GM18909 (cell line): ENCODE results near the gene LRRN3.
A peak's percentile ranks its signal among the peaks of the same experiment; 100 is the strongest.
"Not testable (repeated sequence)": the region's sequence is repeated elsewhere in the genome, so short reads cannot be mapped to it uniquely, and the experiment has no call there.

Source experiments
- ATAC-seq: cut with Tn5 transposase; IDR thresholded peaks from one replicate; pipeline ENCODE4 v1.9.1; 2021; ENCODE audit warnings: mild to moderate bottlenecking; ENCODE audit not compliant: unreplicated experiment, poor library complexity

LRRN3 gene

GRCh38 chr7:111090846-111091245 lies at the start of gene LRRN3:
Gene LRRN3, plus strand, starts transcription at chr7:111091127. Its CDS starts 31,646 bp downstream, at chr7:111122773.
- ATAC-seq, result no peak

DNA sequence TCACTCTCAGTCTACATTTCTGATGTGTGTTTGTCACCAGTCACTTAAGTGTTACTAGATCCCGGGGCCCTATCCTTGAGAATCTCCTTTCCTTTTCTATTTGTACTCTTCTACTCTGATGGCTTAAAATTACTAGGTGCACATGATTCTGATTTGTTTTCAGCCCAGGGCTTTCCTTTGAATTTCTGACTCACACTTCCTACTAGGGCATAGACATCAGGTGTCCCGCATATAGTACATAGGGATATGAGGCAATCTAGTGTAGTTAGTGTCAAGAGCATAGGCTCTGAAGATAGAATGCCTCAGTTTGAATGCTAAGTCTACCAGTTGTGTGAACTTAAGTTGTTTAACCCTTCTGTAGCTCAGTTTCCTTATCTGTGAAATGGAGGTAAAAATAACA lies 49.4 kb upstream of the LRRN3 start:
- no peak for ATAC-seq

DNA sequence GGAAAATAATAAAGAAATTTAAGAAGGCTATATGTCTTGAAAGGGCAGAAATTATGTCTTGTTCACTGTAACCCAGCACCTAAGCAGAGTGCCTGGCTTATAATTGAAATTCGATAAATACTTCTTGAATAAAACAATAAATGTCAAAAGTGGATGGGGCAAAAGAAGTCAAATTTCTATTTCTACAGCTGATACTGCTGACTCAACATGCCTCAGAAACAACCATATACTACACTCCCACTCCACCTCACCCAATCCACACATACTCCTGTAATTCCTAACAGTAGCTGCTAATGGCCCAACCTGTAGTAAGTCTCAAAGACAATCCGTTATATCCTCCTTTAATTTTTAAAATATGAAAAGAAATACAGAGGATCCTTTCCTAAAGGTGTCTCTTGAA lies 48.1 kb upstream of the LRRN3 start:
- ATAC-seq, result no peak

DNA sequence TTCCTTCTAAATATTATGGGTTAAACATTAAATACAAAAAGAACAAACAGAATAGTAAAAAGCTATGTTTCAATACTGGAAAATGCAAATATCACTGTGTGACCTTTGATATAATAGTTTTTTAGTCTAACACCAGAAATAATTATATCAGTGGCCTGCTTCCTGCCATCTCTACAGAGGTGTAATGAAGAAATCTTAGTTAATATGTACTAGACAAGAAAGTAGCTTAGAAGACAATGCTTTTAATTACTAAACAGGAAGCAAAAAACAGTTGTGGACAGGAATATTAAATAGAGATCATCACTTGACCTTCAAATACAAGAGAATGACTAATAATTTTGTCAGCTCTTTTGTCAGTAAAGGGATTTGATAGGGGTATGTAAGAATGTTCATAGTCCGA lies 47.4 kb upstream of the LRRN3 start:
- peak; percentile 98 for ATAC-seq

DNA sequence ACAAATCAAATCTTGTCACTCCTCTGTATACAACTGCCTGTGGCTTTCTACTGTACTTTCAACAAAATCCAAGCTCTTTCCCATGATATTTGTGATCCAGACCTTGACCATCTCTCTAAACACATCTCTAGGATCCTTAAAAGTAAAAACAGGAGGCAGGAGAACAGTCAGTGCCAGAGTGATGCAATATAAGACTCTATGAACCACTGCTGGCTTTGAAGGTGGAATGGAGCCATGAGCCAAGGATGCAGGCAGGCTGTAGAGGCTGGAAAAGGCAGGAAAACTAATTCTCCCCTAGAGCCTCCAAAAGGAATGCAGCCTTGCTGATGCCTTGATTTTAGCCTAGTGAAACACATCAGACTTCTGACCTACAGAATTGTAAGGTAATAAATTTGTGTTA lies 45.5 kb upstream of the LRRN3 start:
- no peak for ATAC-seq

GRCh38 chr7:111047595-111047994 lies 43.3 kb upstream of the LRRN3 start:
- no peak for ATAC-seq

- ATAC-seq, result no peak
Observed at GRCh38 chr7:111049971-111050680, 40.8 kb upstream of the LRRN3 start.

- ATAC-seq, result no peak
Observed at GRCh38 chr7:111050875-111051416, 40.0 kb upstream of the LRRN3 start.

GRCh38 chr7:111051832-111052231 lies 39.1 kb upstream of the LRRN3 start:
- no peak for ATAC-seq

- no peak for ATAC-seq
Observed at GRCh38 chr7:111053035-111053434, 37.9 kb upstream of the LRRN3 start.

GRCh38 chr7:111056371-111056770 lies 34.6 kb upstream of the LRRN3 start:
- ATAC-seq, result no peak

- no peak for ATAC-seq
Observed at GRCh38 chr7:111057066-111057465, 33.9 kb upstream of the LRRN3 start.

DNA sequence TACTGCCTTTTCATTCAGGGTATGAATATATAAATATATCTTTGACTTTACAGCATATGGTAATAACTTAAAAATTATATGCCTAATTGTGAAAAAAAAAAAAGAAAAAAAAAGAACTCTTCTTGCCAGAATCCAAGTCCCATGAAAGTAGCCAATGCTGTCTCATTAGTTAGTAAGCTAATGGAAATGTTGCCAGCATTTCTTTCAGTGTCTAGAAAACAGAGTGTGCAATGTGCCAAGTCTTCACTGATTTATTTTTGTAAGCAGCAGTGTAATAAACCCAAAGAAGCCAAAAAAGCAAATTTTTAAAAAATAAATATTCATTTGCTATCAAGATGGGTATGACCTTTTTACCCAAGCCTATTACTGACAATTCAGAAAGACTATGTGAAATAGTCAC lies 31.1 kb upstream of the LRRN3 start:
- no peak for ATAC-seq

DNA sequence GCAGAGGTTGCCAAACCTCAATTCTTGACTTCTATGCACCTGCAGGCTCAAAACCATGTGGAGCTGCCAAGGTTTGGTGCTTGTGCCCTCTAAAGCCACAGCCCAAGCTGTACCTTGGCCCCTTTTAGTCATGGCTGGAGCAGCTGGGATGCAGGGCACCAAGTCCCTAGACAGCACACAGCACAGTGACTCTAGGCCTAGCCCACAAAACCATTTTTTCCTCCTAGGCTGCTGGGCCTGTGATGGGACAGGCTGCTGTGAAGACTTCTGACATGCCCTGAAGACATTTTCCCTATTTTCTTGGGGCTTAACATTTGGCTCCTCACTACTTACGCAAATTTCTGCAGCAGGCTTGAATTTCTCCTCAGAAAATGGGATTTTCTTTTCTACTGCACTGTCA lies 27.8 kb upstream of the LRRN3 start:
- no peak for ATAC-seq

DNA sequence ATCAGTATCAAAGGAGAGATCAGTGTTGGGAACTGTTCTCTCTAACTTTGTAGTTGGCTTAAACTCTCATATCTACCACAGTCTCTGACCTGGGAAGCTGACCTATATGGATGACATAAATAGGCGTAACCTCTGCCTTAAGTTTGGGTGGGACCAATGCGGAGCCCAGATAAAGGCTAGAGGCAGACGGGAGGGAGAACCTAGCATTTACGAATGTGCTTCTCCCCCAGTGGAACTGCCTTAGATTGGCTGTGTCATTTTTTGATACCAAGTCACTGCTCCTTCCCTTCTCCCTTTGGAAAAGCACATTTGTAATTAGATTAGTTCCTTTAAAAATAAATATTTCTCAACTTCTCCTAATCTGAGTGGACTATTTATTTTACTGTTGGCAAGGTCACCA lies 23.7 kb upstream of the LRRN3 start:
- no peak for ATAC-seq

GRCh38 chr7:111067682-111068081 lies 23.2 kb upstream of the LRRN3 start:
- ATAC-seq, result no peak

- no peak for ATAC-seq
Observed at GRCh38 chr7:111068618-111069017, 22.3 kb upstream of the LRRN3 start.

- no peak for ATAC-seq
Observed at GRCh38 chr7:111071556-111071955, 19.4 kb upstream of the LRRN3 start.

DNA sequence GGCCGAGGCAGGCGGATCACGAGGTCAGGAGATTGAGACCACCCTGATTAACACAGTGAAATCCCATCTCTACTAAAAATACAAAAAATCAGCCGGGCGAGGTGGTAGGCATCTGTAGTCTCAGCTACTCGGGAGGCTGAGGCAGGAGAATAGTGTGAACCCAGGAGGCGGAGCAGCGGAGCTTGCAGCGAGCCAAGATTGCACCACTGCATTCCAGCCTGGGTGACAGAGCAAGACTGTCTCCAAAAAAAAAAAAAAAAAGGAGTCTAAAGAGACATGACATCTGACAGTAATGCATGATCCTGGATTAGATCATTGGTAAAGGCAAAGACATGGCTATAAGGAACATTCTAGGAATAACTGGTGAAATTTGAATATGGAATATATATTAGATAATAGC lies 18.3 kb upstream of the LRRN3 start:
- ATAC-seq, result not testable (repeated sequence)

DNA sequence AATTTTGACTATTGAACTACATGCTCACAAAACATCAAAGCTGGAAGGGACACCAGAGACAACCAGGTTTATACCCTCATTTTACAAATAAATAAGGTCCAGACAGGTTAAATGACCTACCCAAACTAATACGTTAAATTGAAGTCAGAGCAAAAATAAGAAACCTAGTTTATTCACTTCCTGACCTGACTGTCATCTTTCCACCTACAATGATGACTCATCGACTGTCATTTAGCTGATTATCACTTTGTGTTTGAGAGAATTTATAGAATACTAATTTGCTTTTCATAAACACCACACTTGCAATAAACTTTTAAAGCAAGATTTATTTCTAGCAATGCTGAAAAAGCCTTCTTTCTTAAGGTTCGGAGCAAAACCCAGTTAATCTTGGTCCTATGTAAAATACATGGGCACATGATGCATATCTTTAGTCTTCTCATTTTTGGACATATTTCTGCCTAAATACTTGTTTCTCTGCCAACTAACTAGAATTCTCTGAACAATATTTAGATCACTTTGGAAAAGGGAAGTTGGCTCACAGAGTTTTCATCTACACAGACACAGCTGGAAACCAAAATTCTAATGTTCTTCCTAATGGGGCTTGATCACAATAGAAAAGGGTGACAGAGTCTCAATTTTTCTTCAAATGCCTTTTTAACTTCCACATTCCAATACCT lies 16.7 kb upstream of the LRRN3 start:
- ATAC-seq, result peak; percentile 52

DNA sequence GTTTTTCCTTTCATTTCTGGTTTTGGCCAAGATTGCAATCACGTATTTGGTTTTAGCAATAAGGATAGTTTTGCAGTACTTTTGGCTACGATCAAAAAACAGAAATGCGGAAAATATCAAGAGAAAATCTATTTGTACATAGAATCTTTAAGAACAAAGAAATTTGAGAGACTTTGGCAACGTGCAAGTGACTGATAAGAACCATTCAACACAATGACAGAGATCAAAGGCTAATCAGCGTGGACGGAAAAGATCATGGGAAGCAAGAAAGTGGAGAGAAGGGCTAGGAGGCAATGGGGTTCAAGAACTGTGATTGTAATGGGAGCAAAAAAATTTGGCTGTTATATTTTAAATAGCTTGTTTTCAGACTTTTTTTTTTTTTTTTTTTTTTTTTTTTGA lies 16.2 kb upstream of the LRRN3 start:
- ATAC-seq, result no peak

- no peak for ATAC-seq
Observed at GRCh38 chr7:111075498-111075897, 15.4 kb upstream of the LRRN3 start.
